NCI-H2107 (cell line): ENCODE results near the gene CDC14A.
"Not testable (repeated sequence)": the region's sequence is repeated elsewhere in the genome, so short reads cannot be mapped to it uniquely, and the experiment has no call there.

ENCODE experiments used
- DNase-seq: peaks from one replicate; lab custom pipeline; 2025; lab: John Stamatoyannopoulos, UW

Gene CDC14A

GRCh38 chr1:100335436-100335835 is 16.9 kb upstream of the CDC14A start:
- no peak for DNase-seq

- not testable (repeated sequence) for DNase-seq
These were observed 14.4 kb upstream of the CDC14A start for GRCh38 chr1:100337878-100338277.

- not testable (repeated sequence) for DNase-seq
These were observed 12.6 kb upstream of the CDC14A start for GRCh38 chr1:100339735-100340134.

- DNase-seq: no peak
These were observed 11.8 kb upstream of the CDC14A start for GRCh38 chr1:100340494-100340893.

- no peak for DNase-seq
These were observed 10.0 kb upstream of the CDC14A start for GRCh38 chr1:100342348-100342747.

- no peak for DNase-seq
These were observed 8.4 kb upstream of the CDC14A start for GRCh38 chr1:100343897-100344296.

- DNase-seq: no peak
These were observed 7.5 kb upstream of the CDC14A start for GRCh38 chr1:100344774-100345173.

- DNase-seq: no peak
These were observed 5.9 kb upstream of the CDC14A start for GRCh38 chr1:100346387-100346786.

- no peak for DNase-seq
These were observed 5.0 kb upstream of the CDC14A start for GRCh38 chr1:100347009-100347966.

GRCh38 chr1:100348549-100349144 is 3.7 kb upstream of the CDC14A start:
- no peak for DNase-seq

GRCh38 chr1:100349246-100349645 is 3.1 kb upstream of the CDC14A start:
- DNase-seq: no peak

- no peak for DNase-seq
These were observed 1.6 kb upstream of the CDC14A start for GRCh38 chr1:100350787-100351094.

GRCh38 chr1:100351095-100351887 is 1.0 kb upstream of the CDC14A start:
- DNase-seq: peak; percentile 77

GRCh38 chr1:100353071-100353801 is 930 bp downstream of the CDC14A start:
- DNase-seq: no peak

GRCh38 chr1:100353988-100354387 is 1.7 kb downstream of the CDC14A start:
- no peak for DNase-seq

GRCh38 chr1:100354971-100355394 is 2.7 kb downstream of the CDC14A start:
- DNase-seq: peak; percentile 75

- DNase-seq: no peak
These were observed 5.9 kb downstream of the CDC14A start for GRCh38 chr1:100358210-100358609.

- DNase-seq: no peak
These were observed 6.8 kb downstream of the CDC14A start for GRCh38 chr1:100359139-100359538.

- DNase-seq: no peak
These were observed 8.6 kb downstream of the CDC14A start for GRCh38 chr1:100360790-100361510.

- DNase-seq: no peak
These were observed 9.3 kb downstream of the CDC14A start for GRCh38 chr1:100361511-100362089.
